Posterior vena cava (tissue), 2 donors: ENCODE measurements around the gene ABCF3. TPM values are rescaled to one million over a fixed set of nuclear protein-coding genes. Genes with fewer than 3 reads are reported as not detected.
A peak's percentile ranks its signal among the peaks of the same experiment; 100 is the strongest.

Experiments used
- DNase-seq: peaks from one replicate; pipeline ENCODE4 v3.0.0-alpha.2; 2020; ENCODE audit warnings: low spot score
- intact Hi-C, 2 donors: fragments of 100-400 bp; cut with DNase I; formaldehyde crosslinking; loops; one replicate each; pipeline versions ENCODE4 v1.14.1 to v1.14.2; 2022 to 2023
- total RNA-seq, 2 donors: library from RNA; stranded (reverse); fragmentation: NEBNext Ultra II Directional; extraction: Animal tissue kit (Norgen Biotek cat#: 25700); gene quantifications; one replicate each; pipeline ENCODE4 v1.2.1, GENCODE V29; 2021
- donor health status: DM: yes; HTN: yes; CAD: no.
- donor health status: DM: yes; HTN: yes; CAD: no.

The ABCF3 gene
- total RNA-seq, 2 donors from 2014 or later = 38.9 to 48.8 TPM

- intact Hi-C loops = no loop called here
- DNase-seq = no peak
Measured at GRCh38 chr3:184178521-184179138, 7.4 kb upstream of the ABCF3 start.

DNA sequence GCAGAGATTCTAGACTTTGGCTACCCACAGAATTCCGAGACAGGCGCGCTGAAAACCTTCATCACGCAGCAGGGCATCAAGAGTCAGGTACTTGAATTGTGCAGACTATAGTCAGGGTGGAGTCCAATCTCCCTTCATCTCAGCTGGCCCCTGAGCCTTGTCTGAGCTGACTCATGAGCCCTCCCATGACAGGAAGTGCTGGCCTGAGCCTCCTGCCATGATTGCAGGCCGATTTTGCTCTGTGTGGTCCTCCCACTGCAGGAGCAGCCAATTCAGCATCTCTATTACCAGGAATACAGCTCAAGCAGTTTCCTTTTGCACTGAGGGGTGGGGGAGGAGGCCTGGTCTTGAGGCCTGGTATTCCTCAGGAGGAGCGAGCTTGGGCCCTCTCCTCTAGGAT is 5.8 kb upstream of the ABCF3 start:
- intact Hi-C loops = loop anchor here in 1 of 2 donors (10.0 kb wide), 2 partner anchors 45 to 135 kb away; partner anchors contain the start of genes EIF2B5 and EIF4G1
- no peak for DNase-seq

- intact Hi-C loops = loop anchor here in 1 of 2 donors (10.0 kb wide), 2 partner anchors 47 to 133 kb away; partner anchors contain the start of genes EIF2B5 and EIF4G1
Measured at GRCh38 chr3:184181596-184181995, 4.4 kb upstream of the ABCF3 start.

DNA sequence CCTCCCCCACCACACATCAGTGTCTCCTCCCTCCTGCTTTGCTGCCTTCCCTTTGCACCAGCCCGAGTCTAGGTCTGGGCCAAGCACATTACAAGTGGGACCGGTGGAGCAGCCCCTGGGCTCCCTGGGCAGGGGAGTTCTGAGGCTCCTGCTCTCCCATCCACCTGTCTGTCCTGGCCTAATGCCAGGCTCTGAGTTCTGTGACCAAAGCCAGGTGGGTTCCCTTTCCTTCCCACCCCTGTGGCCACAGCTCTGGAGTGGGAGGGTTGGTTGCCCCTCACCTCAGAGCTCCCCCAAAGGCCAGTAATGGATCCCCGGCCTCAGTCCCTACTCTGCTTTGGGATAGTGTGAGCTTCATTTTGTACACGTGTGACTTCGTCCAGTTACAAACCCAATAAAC is 2.3 kb upstream of the ABCF3 start:
- intact Hi-C loops = loop anchor here (1.0 to 10.0 kb wide), 3 partner anchors 47 to 131 kb away; partner anchors contain the start of genes EIF2B5 (in 1 of the 2) and EIF4G1 (in 1 of the 2)
- no peak for DNase-seq

More at GRCh38 chr3:184181596-184181995, 4.4 kb upstream of the ABCF3 start:
- no peak for DNase-seq

DNA sequence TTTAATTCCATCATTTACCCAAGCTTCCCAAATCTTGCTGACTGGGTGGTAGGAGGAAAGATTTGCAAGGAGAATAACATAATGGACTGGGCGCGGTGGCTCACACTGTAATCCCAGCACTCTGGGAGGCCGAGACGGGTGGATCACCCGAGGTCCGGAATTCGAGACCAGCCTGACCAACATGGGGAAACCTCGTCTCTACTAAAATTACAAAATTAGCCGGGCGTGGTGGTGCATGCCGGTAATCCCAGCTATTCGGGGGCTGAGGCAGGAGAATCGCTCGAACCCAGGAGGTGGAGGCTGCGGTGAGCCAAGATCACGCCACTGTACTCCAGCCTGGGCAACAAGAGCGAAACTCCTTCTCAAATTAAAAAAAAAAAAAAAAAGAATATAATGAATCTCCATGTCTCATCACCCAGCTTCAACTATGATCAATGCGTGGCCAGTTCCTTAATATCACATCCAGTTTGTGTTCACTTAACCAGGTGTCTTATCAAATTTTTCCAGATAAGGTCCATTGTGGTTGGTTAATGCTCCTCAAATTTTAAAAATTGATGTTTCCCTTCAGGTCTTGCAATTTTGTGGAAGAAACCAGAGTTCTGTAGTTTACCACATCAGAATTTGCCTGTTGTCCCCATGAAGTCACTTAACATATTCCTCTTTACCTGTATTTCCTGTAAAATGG is 1.3 kb upstream of the ABCF3 start:
- intact Hi-C loops = loop anchor here in 1 of 2 donors (10.0 kb wide), 2 partner anchors 50 to 130 kb away; partner anchors contain the start of genes EIF2B5 and EIF4G1
- no peak for DNase-seq

- intact Hi-C loops = loop anchor here in 1 of 2 donors (10.0 kb wide), 2 partner anchors 51 to 129 kb away; partner anchors contain the start of genes EIF2B5 and EIF4G1
- peak; percentile 100 for DNase-seq
Measured at GRCh38 chr3:184185461-184186183, 377 bp upstream of the ABCF3 start.

DNA sequence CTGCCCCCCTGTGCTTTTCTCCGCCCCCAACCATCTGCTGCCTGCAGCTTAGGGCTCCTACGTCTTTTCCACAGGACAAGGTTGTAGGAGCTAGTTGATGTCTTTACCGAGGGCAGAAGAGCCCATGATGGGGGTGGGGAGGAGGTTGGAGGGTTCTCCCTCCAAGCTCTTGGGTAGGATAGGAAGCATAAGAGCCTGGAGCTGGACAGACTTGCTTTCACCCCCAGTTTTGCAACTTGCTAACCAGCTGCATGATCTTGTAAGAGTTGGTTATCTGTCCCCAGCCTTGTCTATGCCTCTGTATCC is 856 bp downstream of the ABCF3 start:
- intact Hi-C loops = loop anchor here in 1 of 2 donors (10.0 kb wide), 2 partner anchors 52 to 128 kb away; partner anchors contain the start of genes EIF2B5 and EIF4G1
- DNase-seq = peak; percentile 35

DNA sequence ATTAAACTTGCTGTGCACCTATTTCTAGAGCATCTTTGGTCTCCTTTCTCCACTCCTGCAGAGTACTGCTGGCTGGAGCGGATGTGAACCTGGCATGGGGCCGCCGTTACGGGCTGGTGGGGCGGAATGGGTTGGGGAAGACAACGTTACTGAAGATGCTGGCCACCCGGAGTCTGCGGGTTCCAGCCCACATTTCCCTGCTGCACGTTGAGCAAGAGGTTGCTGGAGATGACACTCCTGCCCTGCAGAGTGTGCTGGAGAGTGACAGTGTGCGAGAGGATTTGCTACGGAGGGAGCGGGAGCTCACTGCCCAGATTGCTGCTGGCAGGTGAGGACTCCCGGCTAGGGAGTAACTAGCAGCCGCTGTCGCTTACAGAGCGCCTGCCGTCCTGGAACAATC is 2.1 kb downstream of the ABCF3 start:
- DNase-seq = no peak
- intact Hi-C loops = loop anchor here in 1 of 2 donors (10.0 kb wide), 2 partner anchors 53 to 127 kb away; partner anchors contain the start of genes EIF2B5 and EIF4G1

GRCh38 chr3:184189421-184189820 is 3.4 kb downstream of the ABCF3 start:
- intact Hi-C loops = loop anchor here in 1 of 2 donors (10.0 kb wide), 2 partner anchors 55 to 125 kb away; partner anchors contain the start of genes EIF2B5 and EIF4G1

GRCh38 chr3:184192889-184193288 is 6.9 kb downstream of the ABCF3 start:
- intact Hi-C loops = no loop called here
- no peak for DNase-seq

More at GRCh38 chr3:184189421-184189820, 3.4 kb downstream of the ABCF3 start:
- DNase-seq = peak; percentile 78

DNA sequence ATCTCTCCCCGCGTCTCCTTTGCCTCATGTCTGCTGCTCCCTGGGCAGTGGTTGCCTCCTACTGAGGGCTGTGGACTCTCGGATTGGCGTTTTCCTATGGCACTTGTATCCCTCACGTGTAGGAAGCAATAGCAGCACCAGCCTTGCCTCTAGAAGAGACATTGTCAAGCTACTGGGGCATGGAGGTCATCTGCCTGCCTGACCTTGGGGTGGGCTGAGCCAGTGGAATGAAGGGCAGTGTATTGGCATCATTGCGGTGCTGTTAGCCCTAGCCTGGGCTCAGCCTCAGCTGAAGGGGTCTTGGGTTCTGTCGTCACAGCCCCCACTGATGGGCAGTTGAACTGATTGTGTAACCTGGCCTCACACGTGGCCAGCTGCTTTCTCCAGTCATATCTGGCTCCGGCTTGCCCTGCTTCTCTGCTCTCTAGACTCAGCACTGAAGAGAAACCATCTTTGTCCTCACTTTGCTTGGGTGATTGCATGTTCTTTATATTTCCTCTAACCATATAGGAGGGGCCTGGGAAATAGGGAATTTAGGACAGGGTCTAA is 8.1 kb downstream of the ABCF3 start:
- intact Hi-C loops = no loop called here
- no peak for DNase-seq

GRCh38 chr3:184196536-184196935 is 10.5 kb downstream of the ABCF3 start:
- intact Hi-C loops = no loop called here
- DNase-seq = no peak

- no peak for DNase-seq
- intact Hi-C loops = no loop called here
Measured at GRCh38 chr3:184198509-184198908, 12.5 kb downstream of the ABCF3 start.

DNA sequence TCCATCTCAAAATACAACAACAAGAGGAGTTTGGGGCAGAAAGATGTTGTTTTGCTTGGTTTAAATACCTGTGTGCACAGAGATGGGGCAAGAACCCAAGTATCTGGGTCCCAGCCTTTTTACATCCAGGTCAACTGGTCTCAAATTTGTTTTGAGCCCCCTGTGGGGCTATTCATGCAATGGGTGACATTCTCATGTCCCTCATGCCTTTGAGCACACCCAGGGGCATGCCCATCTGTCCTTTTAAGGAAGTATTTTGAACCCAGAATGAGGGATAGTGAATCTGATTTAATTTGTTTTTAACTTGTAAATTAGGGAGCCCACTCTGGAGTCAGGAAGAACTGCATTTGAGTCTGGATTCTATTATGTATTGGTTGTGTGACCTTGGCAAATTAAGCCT is 14.8 kb downstream of the ABCF3 start:
- intact Hi-C loops = no loop called here
- no peak for DNase-seq

DNA sequence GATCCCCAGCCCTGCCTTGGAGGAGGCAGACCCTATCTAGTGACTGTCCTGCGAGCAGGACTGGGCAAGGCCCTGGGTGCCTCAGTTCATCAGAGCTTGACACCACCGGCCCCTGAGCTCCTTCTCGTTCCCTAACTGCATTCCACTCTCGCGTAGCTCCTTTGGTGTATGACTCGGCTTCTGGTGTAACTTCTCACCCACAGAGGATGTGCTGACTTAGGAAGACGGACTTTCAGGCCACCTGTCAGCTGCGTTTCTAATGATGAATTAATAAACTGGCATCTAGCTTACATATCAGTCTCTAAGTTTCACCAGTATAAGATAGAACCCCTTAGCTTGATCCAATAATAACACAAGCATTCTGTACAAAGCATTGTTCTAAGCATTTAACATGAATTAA is 17.5 kb downstream of the ABCF3 start:
- intact Hi-C loops = no loop called here
- no peak for DNase-seq

- no peak for DNase-seq
- intact Hi-C loops = no loop called here
Measured at GRCh38 chr3:184209146-184209923, 23.3 kb downstream of the ABCF3 start.

- intact Hi-C loops = no loop called here
- DNase-seq = no peak
Measured at GRCh38 chr3:184211297-184211696, 25.3 kb downstream of the ABCF3 start.

DNA sequence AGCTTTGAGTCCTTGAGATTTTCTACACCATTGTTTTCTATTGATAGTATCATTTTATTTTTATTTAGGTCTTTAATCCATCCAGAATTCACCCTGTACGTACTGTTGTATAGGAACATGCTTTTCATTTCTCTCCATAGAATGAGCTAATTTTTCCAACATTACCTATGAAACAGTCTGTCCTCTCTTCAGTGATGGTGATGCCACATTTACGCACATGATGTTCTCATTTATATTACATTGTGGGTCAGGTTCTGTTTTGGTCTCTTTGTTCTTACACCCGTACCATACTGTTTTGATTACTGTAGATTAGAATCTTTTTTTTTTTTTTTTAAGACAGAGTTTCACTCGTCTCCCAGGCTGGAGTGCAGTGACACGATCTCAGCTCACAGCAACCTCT is 25.7 kb downstream of the ABCF3 start:
- DNase-seq = no peak
- intact Hi-C loops = no loop called here

- intact Hi-C loops = no loop called here
- DNase-seq = no peak
Measured at GRCh38 chr3:184218814-184219213, 32.8 kb downstream of the ABCF3 start.
